Ishikawa (cell line): ENCODE measurements around the gene NOD1.

Experiments
- EP300 ChIP-seq: IDR thresholded peaks from 2 replicates; pipeline ENCODE4 v1.6.1; 2012; ENCODE audit warnings: borderline replicate concordance
- RAD21 ChIP-seq: IDR thresholded peaks from 2 replicates; pipeline ENCODE4 v1.6.1; 2012; ENCODE audit warnings: low read depth
- REST ChIP-seq: IDR thresholded peaks from 2 replicates; pipeline ENCODE4 v1.6.1; 2012; ENCODE audit warnings: low read depth, mild to moderate bottlenecking
- TAF1 ChIP-seq: IDR thresholded peaks from 2 replicates; pipeline ENCODE4 v1.6.1; 2012; ENCODE audit warnings: low read depth, mild to moderate bottlenecking
- USF1 ChIP-seq: IDR thresholded peaks from 2 replicates; pipeline ENCODE4 v1.6.1; 2012
- ZBTB7A ChIP-seq: IDR thresholded peaks from 2 replicates; pipeline ENCODE4 v1.6.1; 2012; ENCODE audit warnings: low read depth

GRCh38 chr7:30521532-30521931 is 42.9 kb upstream of the NOD1 start:
- TF ChIP-seq ZBTB7A (no peak), EP300 (no peak), TAF1 (no peak), USF1 (no peak), RAD21 (no peak), REST (no peak)
